IPS DF 6.9 (cell line): Measurements from ENCODE around the gene ZNF655.
"Not testable (repeated sequence)": the region's sequence is repeated elsewhere in the genome, so short reads cannot be mapped to it uniquely, and the experiment has no call there.

Source experiments
- DNase-seq: peaks from one replicate; pipeline ENCODE4 v3.0.0-alpha.2; 2013; ENCODE audit warnings: low read depth, low spot score
- H3K27ac ChIP-seq: one replicate; pipeline ENCODE4 v1.5.1; 2013; ENCODE audit warnings: low read length, control low read depth
- H3K27me3 ChIP-seq: 2 replicates; pipeline ENCODE4 v1.6.1; 2013; ENCODE audit warnings: mild to moderate bottlenecking, low read length; ENCODE audit not compliant: control insufficient read depth, insufficient read depth
- H3K36me3 ChIP-seq: 2 replicates; pipeline ENCODE4 v1.6.1; 2013; ENCODE audit warnings: low read length; ENCODE audit not compliant: control insufficient read depth, insufficient read depth
- H3K4me1 ChIP-seq: 2 replicates; pipeline ENCODE4 v1.6.1; 2013; ENCODE audit warnings: low read length; ENCODE audit not compliant: control insufficient read depth, insufficient read depth
- H3K4me3 ChIP-seq: 2 replicates; pipeline ENCODE4 v1.5.1; 2013; ENCODE audit warnings: mild to moderate bottlenecking, low read length
- H3K9me3 ChIP-seq: 2 replicates; pipeline ENCODE4 v1.6.1; 2013; ENCODE audit warnings: low read length, inconsistent platforms; ENCODE audit not compliant: control insufficient read depth, insufficient read depth
- WGBS: extraction: QIAGEN DNeasy Blood & Tissue Kit; methylation state at CpG from one replicate; pipeline ENCODE4 v1.1.7; 2013; ENCODE audit warnings: mixed read lengths, missing lambda C conversion rate; ENCODE audit not compliant: insufficient read length, insufficient coverage; 5-methylcytosine and 5-hydroxymethylcytosine counted together

The ZNF655 gene

DNA sequence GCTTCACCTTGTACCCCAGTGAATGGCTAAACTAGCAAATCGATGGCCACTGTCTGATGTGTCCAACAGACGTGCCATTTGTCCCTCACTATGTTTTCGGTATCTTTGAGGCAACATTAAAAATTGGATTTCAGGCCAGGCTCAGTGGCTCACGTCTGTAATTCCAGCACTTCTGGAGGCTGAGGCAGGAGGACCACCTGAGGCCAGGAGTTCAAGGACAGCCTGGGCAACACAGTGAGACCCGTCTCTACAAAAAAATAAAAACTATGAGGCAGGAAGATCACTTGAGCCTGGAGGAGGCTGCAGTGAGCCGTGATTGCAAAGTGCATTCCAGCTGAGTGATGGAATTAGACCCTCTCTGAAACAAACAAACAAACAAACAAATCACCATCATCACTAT is 14.5 kb upstream of the ZNF655 start:
- Histone ChIP-seq H3K9me3 (peaks cover 2% of the 10 kb centered on the region), H3K27ac (no peak overlapping the region), H3K4me3 (no peak overlapping the region), H3K4me1 (no peaks in the 10 kb centered on the region), H3K27me3 (no peaks in the 10 kb centered on the region), H3K36me3 (peaks cover 3% of the 10 kb centered on the region; the same call in 1 of the 2 replicates)
- WGBS: no CpG with 5 or more reads among the region's 6 CpGs
- no peak for DNase-seq

DNA sequence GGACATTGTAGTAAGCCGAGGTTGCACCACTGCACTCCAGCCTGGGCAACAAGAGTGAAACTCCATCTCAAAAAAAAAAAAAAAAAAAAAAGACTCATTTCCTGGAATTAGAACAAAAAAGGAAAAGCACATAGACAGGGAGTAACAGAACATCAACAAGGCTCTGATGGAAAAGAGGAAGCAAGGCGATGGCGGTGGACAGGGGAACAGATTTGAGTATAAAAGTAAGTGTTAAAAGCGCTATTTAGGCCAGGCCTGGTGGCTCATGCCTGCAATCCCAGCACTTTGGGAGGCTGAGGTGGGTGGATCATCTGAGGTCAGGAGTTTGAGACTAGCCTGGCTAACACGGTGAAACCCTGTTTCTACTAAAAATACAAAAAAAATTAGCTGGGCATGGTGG is 13.1 kb upstream of the ZNF655 start:
- not testable (repeated sequence) for H3K27me3 ChIP-seq, H3K4me1 ChIP-seq, H3K27ac ChIP-seq, DNase-seq, H3K9me3 ChIP-seq, H3K4me3 ChIP-seq, H3K36me3 ChIP-seq
- no CpG with 5 or more reads among the region's 5 CpGs for WGBS

DNA sequence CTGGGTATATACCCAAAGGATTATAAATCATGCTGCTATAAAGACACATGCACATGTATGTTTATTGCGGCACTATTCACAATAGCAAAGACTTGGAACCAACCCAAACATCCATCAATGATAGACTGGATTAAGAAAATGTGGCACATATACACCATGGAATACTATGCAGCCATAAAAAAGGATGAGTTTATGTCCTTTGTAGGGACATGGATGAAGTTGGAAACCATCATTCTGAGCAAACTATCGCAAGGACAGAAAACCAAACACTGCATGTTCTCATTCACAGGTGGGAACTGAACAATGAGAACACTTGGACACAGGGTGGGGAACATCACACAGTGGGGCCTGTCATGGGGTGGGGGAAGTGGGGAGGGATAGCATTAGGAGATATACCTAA is 8.9 kb upstream of the ZNF655 start:
- no CpG with 5 or more reads among the region's 2 CpGs for WGBS

DNA sequence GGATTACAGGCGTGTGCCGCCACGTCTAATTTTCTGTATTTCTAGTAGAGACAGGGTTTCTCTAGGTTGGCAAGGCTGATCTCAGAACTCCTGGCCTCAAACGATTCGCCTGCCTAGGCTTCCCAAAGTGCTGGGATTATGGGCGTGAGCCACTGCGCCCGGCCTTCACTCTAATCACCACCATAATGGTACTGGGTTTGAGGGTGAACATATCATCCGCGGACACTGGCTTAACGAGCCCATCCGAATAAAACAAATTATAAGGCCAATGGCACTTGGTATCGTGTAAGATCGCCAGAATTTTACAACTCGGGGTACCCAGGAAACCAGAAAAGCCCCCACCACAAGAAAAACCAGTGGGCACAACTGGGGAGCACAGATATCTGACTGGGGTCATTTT is 7.1 kb upstream of the ZNF655 start:
- Histone ChIP-seq H3K4me3 (peak overlapping the region; percentile 88; the same call in 1 of the 2 replicates), H3K27ac (no peak overlapping the region), H3K4me1 (no peaks in the 10 kb centered on the region), H3K9me3 (no peaks in the 10 kb centered on the region), H3K36me3 (peaks cover 3% of the 10 kb centered on the region; the same call in 1 of the 2 replicates), H3K27me3 (no peaks in the 10 kb centered on the region)
- no peak for DNase-seq
- no CpG with 5 or more reads among the region's 15 CpGs for WGBS

More for the DNA sequence above, 8.9 kb upstream of the ZNF655 start:
- not testable (repeated sequence) for H3K4me3 ChIP-seq, H3K9me3 ChIP-seq, H3K27ac ChIP-seq, H3K27me3 ChIP-seq, DNase-seq, H3K4me1 ChIP-seq, H3K36me3 ChIP-seq

DNA sequence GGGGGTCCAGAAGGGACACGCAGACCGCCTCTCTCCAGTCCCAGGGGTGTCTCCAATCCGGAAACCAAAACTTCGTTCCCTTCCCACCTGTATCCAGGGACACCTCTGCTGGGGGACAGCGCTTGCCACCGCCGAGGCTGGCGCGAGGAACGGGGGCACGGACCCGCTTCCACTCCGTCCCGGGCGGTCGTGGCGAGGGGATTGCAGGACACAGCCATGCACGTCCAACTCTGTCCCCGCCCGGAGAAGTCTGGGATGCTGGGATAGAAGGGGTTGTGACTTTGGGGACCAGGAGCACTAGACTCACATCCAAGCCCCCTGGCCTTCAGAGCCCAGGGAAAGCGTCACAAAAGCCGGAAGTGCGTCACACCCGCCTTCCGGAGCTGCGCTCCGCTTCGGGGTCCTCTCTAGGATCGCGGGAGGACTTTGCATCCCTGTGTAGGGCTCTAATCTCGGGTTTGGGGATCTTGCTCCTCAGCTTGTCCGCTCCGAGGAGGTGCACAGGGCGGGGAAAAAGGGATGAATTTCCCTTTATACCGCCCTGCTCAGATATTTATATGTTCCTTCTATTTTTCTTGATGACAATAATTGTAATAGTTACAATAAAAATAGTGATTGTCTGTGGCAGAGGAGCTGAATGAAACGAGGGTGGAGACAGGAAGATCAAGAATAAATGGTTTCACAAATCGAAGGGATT is 6.5 kb upstream of the ZNF655 start, which contains the start of gene FAM200A:
FAM200A (minus strand) TSS at position 348 of the 697 bp plus-strand sequence. CDS start 3,707 bp downstream, outside the sequence.
- peaks cover 3% of the 10 kb centered on the region; the same call in 1 of the 2 replicates for H3K36me3 ChIP-seq
- no peaks in the 10 kb centered on the region for H3K9me3 ChIP-seq
- H3K27ac ChIP-seq: no peak within 1 kb of the TSS
- H3K4me3 ChIP-seq: peak within 1 kb of the TSS; percentile 88; the same call in 1 of the 2 replicates
- WGBS: no CpG with 5 or more reads among the region's 37 CpGs
- no peaks in the 10 kb centered on the region for H3K4me1 ChIP-seq
- no peaks in the 10 kb centered on the region for H3K27me3 ChIP-seq
- DNase-seq: peak; percentile 92

DNA sequence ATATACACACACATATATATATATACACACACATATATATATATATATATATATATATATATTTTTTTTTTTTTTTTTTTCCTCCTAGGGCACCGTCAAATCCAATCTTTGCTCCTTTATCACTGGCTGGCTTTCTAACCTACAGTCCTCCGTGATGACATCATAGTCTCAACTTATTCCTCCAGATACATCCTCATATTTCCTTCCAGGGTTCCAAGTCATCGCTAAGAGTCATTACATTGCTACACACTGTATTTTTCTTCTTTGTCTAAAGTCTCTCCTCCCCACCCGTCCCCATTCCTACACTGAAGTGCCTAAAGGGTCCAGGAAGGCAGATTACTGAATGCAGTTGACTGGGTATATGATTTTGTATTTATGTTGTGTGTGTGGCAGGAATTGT is 5.4 kb upstream of the ZNF655 start:
- no peak for DNase-seq

DNA sequence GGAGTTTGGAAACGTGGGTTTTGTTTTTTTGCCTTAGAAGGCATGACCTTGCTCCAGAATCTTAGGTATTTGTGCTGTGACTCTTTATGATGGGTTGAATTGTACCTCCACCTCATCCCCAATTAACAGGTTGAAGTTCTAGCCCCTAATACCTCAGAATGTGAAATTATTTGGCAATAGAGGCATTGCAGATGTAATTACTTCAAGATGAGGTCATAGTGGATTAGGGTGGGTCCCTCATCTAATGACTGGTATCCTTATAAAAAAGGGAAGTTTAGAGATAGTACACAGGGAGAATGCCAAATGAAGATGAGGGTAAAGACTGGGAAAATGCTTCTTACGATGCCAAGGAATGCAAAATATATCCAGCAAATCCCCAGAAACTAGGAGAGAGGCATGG is 3.5 kb upstream of the ZNF655 start:
- no CpG with 5 or more reads among the region's 2 CpGs for WGBS

More for the DNA sequence above, 5.4 kb upstream of the ZNF655 start:
- Histone ChIP-seq H3K36me3 (peaks cover under 1% of the 10 kb centered on the region; the same call in 1 of the 2 replicates), H3K4me3 (no peak overlapping the region), H3K9me3 (no peaks in the 10 kb centered on the region), H3K27me3 (no peaks in the 10 kb centered on the region), H3K4me1 (no peaks in the 10 kb centered on the region), H3K27ac (no peak overlapping the region)
- no CpG with 5 or more reads among the region's 4 CpGs for WGBS

DNA sequence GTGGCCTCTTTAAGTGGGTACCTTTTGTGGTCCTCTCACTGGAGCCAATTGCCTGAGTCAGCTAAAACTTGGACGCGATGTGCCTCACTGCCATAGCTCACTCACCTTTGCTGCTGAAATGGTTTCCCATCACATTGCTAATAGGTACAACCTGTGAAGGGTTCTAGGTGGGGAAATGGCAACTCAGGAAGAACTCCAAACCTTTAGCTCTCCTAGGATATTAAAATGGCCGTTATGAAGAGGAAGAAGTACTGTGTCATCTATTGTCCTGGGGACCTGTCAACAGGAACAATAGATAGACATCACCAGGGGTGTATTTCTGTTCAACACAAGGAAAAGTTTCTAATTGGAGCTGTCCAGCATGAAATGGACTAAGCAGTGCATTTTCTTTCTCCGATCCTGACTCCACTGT is 1.2 kb upstream of the ZNF655 start:
- Histone ChIP-seq H3K4me3 (no peak overlapping the region), H3K27ac (no peak overlapping the region), H3K36me3 (peaks cover 8% of the 10 kb centered on the region; the same call in 1 of the 2 replicates), H3K27me3 (no peaks in the 10 kb centered on the region), H3K4me1 (no peaks in the 10 kb centered on the region), H3K9me3 (no peaks in the 10 kb centered on the region)
- no peak for DNase-seq
- no CpG with 5 or more reads among the region's 4 CpGs for WGBS

More for the DNA sequence above, 3.5 kb upstream of the ZNF655 start:
- H3K27ac ChIP-seq: no peak overlapping the region
- H3K4me1 ChIP-seq: no peaks in the 10 kb centered on the region
- no peak overlapping the region for H3K4me3 ChIP-seq
- H3K9me3 ChIP-seq: no peaks in the 10 kb centered on the region
- DNase-seq: no peak
- H3K36me3 ChIP-seq: no peaks in the 10 kb centered on the region
- no peaks in the 10 kb centered on the region for H3K27me3 ChIP-seq

DNA sequence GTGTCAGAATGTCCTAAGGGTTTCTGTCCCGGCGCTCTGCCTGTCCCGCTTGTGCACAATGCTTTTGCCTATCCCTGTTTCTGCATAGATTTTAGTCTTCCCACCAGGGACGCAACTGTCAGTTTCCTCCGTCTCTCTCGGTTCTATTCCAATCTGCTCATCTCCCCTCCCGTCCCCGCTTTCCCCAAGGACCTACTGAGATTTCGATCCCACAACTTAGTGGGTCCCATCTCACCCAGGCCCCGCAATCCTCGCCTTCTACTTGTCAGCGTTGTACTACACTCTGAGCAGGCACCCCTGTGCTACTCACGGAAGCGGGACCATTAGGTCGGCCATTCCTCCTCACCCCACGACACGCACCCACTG is 519 bp upstream of the ZNF655 start:
- H3K9me3 ChIP-seq: no peaks in the 10 kb centered on the region
- no peaks in the 10 kb centered on the region for H3K4me1 ChIP-seq
- no peak for DNase-seq
- H3K27ac ChIP-seq: no peak overlapping the region
- no peaks in the 10 kb centered on the region for H3K27me3 ChIP-seq
- no CpG with 5 or more reads among the region's 17 CpGs for WGBS
- peaks cover 10% of the 10 kb centered on the region; the same call in 1 of the 2 replicates for H3K36me3 ChIP-seq
- H3K4me3 ChIP-seq: peak overlapping the region; percentile 99

DNA sequence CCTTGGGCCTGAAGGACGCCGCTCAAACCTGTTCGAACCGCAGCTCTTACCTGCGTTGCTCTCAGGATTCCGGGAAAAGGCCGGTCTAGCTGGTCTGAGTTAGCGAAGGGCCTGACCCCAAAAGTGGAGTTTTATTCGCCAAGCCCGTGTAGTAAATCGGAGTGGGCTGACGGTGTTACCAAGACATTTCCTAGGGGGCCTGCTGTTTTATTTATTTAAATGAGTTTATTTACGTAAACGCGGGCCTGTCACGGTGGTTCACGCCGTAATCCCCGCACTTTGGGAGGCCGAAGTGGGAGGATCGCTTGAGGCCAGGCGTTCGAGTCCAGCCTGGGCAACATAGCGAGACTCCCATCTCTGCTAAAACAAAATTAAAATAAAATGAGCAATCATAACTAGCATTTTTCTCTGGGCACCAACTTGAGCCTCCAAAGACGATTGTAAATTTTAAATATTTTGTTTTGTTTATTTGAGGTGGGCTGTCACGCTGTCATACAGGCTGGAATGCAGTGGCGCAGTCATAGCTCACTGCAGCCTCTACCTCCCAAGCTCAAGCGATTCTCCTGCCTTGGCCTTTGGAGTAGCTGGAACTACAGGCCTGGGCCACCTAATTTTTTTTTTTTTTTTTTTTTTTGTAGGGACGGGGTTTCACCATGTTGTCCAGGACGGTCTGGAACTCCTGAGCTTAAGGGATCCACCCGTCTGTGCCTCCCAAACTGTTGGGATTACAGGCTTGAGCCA is 903 bp downstream of the ZNF655 start:
- no peaks in the 10 kb centered on the region for H3K9me3 ChIP-seq
- no peaks in the 10 kb centered on the region for H3K4me1 ChIP-seq
- no peak for DNase-seq
- H3K27me3 ChIP-seq: no peaks in the 10 kb centered on the region
- H3K27ac ChIP-seq: no peak overlapping the region
- H3K4me3 ChIP-seq: peak overlapping the region; percentile 99
- H3K36me3 ChIP-seq: peaks cover 12% of the 10 kb centered on the region; the same call in 1 of the 2 replicates
- no CpG with 5 or more reads among the region's 31 CpGs for WGBS
